ENCODE measurements around the gene SPNS3. TPM values are rescaled to one million over a fixed set of nuclear protein-coding genes. Genes with fewer than 3 reads are reported as not detected.

Gene SPNS3
- total RNA-seq, 1 donor from 2014 or later = 0.18 TPM

- no peaks in the 10 kb centered on the region for H3K36me3 Mint-ChIP-seq (ENCODE audit: low read depth, unreplicated experiment)
- H3K4me3 Mint-ChIP-seq (ENCODE audit: unreplicated experiment) = no peak overlapping the region
- H3K9me3 Mint-ChIP-seq (ENCODE audit: unreplicated experiment) = no peaks in the 10 kb centered on the region
- peaks cover 4% of the 10 kb centered on the region for H3K27me3 Mint-ChIP-seq (ENCODE audit: unreplicated experiment)
- no peak for DNase-seq (ENCODE audit: low spot score)
- no peak for TF ChIP-seq CTCF (IDR thresholded peaks at IDR 0.05; ENCODE audit: unreplicated experiment)
- H3K27ac Mint-ChIP-seq (ENCODE audit: unreplicated experiment) = no peak overlapping the region
- H3K4me1 Mint-ChIP-seq (ENCODE audit: unreplicated experiment) = peaks cover 5% of the 10 kb centered on the region
These were observed 38.5 kb downstream of the SPNS3 start for GRCh38 chr17:4472286-4472685.

GRCh38 chr17:4474093-4474492 is 40.4 kb downstream of the SPNS3 start:
- peaks cover 4% of the 10 kb centered on the region for H3K27me3 Mint-ChIP-seq (ENCODE audit: unreplicated experiment)

GRCh38 chr17:4475001-4475400 is 41.3 kb downstream of the SPNS3 start:
- no peak overlapping the region for H3K27ac Mint-ChIP-seq (ENCODE audit: unreplicated experiment)

More at GRCh38 chr17:4474093-4474492, 40.4 kb downstream of the SPNS3 start:
- Mint-ChIP-seq H3K9me3 (ENCODE audit: unreplicated experiment) (no peaks in the 10 kb centered on the region), H3K27ac (ENCODE audit: unreplicated experiment) (no peak overlapping the region), H3K4me3 (ENCODE audit: unreplicated experiment) (no peak overlapping the region), H3K4me1 (ENCODE audit: unreplicated experiment) (peaks cover 3% of the 10 kb centered on the region), H3K36me3 (ENCODE audit: low read depth, unreplicated experiment) (no peaks in the 10 kb centered on the region)
- no peak for DNase-seq (ENCODE audit: low spot score)
- no peak for TF ChIP-seq CTCF (IDR thresholded peaks at IDR 0.05; ENCODE audit: unreplicated experiment)

GRCh38 chr17:4475463-4475862 is 41.7 kb downstream of the SPNS3 start:
- Mint-ChIP-seq H3K36me3 (ENCODE audit: low read depth, unreplicated experiment) (no peaks in the 10 kb centered on the region), H3K9me3 (ENCODE audit: unreplicated experiment) (no peaks in the 10 kb centered on the region), H3K27ac (ENCODE audit: unreplicated experiment) (no peak overlapping the region), H3K27me3 (ENCODE audit: unreplicated experiment) (peaks cover 4% of the 10 kb centered on the region), H3K4me3 (ENCODE audit: unreplicated experiment) (no peak overlapping the region), H3K4me1 (ENCODE audit: unreplicated experiment) (peaks cover 3% of the 10 kb centered on the region)
- no peak for DNase-seq (ENCODE audit: low spot score)
- TF ChIP-seq CTCF (IDR thresholded peaks at IDR 0.05; ENCODE audit: unreplicated experiment) = no peak

More at GRCh38 chr17:4475001-4475400, 41.3 kb downstream of the SPNS3 start:
- no peak for DNase-seq (ENCODE audit: low spot score)
- no peaks in the 10 kb centered on the region for H3K9me3 Mint-ChIP-seq (ENCODE audit: unreplicated experiment)
- TF ChIP-seq CTCF (IDR thresholded peaks at IDR 0.05; ENCODE audit: unreplicated experiment) = no peak
- H3K4me3 Mint-ChIP-seq (ENCODE audit: unreplicated experiment) = no peak overlapping the region
- peaks cover 4% of the 10 kb centered on the region for H3K27me3 Mint-ChIP-seq (ENCODE audit: unreplicated experiment)
- no peaks in the 10 kb centered on the region for H3K36me3 Mint-ChIP-seq (ENCODE audit: low read depth, unreplicated experiment)
- H3K4me1 Mint-ChIP-seq (ENCODE audit: unreplicated experiment) = peaks cover 3% of the 10 kb centered on the region

GRCh38 chr17:4476017-4476416 is 42.3 kb downstream of the SPNS3 start:
- Mint-ChIP-seq H3K4me3 (ENCODE audit: unreplicated experiment) (no peak overlapping the region), H3K36me3 (ENCODE audit: low read depth, unreplicated experiment) (no peaks in the 10 kb centered on the region), H3K4me1 (ENCODE audit: unreplicated experiment) (peaks cover 6% of the 10 kb centered on the region), H3K27me3 (ENCODE audit: unreplicated experiment) (peaks cover 4% of the 10 kb centered on the region), H3K9me3 (ENCODE audit: unreplicated experiment) (no peaks in the 10 kb centered on the region), H3K27ac (ENCODE audit: unreplicated experiment) (no peak overlapping the region)
- DNase-seq (ENCODE audit: low spot score) = no peak
- TF ChIP-seq CTCF (IDR thresholded peaks at IDR 0.05; ENCODE audit: unreplicated experiment) = no peak
